Ureter (tissue), 1 donor: ENCODE measurements around the gene TENT5A. TPM values are rescaled to one million over a fixed set of nuclear protein-coding genes. Genes with fewer than 3 reads are reported as not detected.
"Not testable (repeated sequence)": the region's sequence is repeated elsewhere in the genome, so short reads cannot be mapped to it uniquely, and the experiment has no call there.

ENCODE experiments used
- DNase-seq: peaks from one replicate; pipeline ENCODE4 v3.0.0-alpha.2; 2020; ENCODE audit warnings: low spot score
- total RNA-seq: library from RNA; stranded (reverse); gene quantifications from one replicate; pipeline ENCODE4 v1.2.4, GENCODE V29; 2023
- donor health status: DM: yes; HTN: yes; CAD: no.

The TENT5A gene
- total RNA-seq, 1 donor from 2014 or later, result 21.6 TPM

- no peak for DNase-seq
These were observed 1.6 kb downstream of the TENT5A start for GRCh38 chr6:81750681-81751387.

GRCh38 chr6:81750200-81750599, 2.3 kb downstream of the TENT5A start:
- DNase-seq, result no peak

GRCh38 chr6:81749707-81750106, 2.8 kb downstream of the TENT5A start:
- no peak for DNase-seq

- no peak for DNase-seq
These were observed 3.5 kb downstream of the TENT5A start for GRCh38 chr6:81748994-81749393.

- no peak for DNase-seq
These were observed 5.2 kb downstream of the TENT5A start for GRCh38 chr6:81747327-81747726.

- no peak for DNase-seq
These were observed 8.3 kb downstream of the TENT5A start for GRCh38 chr6:81744131-81744530.

- no peak for DNase-seq
These were observed 8.8 kb downstream of the TENT5A start for GRCh38 chr6:81743649-81744048.

- no peak for DNase-seq
These were observed 10.8 kb downstream of the TENT5A start for GRCh38 chr6:81741689-81742088.

- not testable (repeated sequence) for DNase-seq
These were observed 11.9 kb downstream of the TENT5A start for GRCh38 chr6:81740591-81740990.

- DNase-seq, result no peak
These were observed 13.0 kb downstream of the TENT5A start for GRCh38 chr6:81739230-81740195.

GRCh38 chr6:81736428-81736827, 16.1 kb downstream of the TENT5A start:
- no peak for DNase-seq

- no peak for DNase-seq
These were observed 16.6 kb downstream of the TENT5A start for GRCh38 chr6:81735756-81736380.

GRCh38 chr6:81734500-81735150, 17.9 kb downstream of the TENT5A start:
- no peak for DNase-seq

GRCh38 chr6:81734081-81734480, 18.4 kb downstream of the TENT5A start:
- DNase-seq, result no peak

GRCh38 chr6:81731814-81732213, 20.7 kb downstream of the TENT5A start:
- no peak for DNase-seq

GRCh38 chr6:81727876-81728517, 24.5 kb downstream of the TENT5A start:
- no peak for DNase-seq

GRCh38 chr6:81725127-81725526, 27.4 kb downstream of the TENT5A start:
- no peak for DNase-seq

GRCh38 chr6:81722506-81723223, 29.8 kb downstream of the TENT5A start:
- no peak for DNase-seq

GRCh38 chr6:81720427-81720826, 32.1 kb downstream of the TENT5A start:
- DNase-seq, result no peak

- DNase-seq, result no peak
These were observed 34.4 kb downstream of the TENT5A start for GRCh38 chr6:81718126-81718525.

GRCh38 chr6:81714684-81715083, 37.8 kb downstream of the TENT5A start:
- no peak for DNase-seq
